ENCODE data around the gene SPSB3.

Gene SPSB3

GRCh38 chr16:1786242-1787055 is 4.1 kb upstream of the SPSB3 start:
- H3K27me3 ChIP-seq (ENCODE audit: insufficient read depth, poor library complexity, severe bottlenecking), result no peaks in the 10 kb centered on the region
- peaks cover 37% of the 10 kb centered on the region for H3K36me3 ChIP-seq (ENCODE audit: low read depth)
- H3K9me3 ChIP-seq (ENCODE audit: severe bottlenecking), result no peaks in the 10 kb centered on the region
- H3K4me1 ChIP-seq (ENCODE audit: insufficient read depth, poor library complexity, severe bottlenecking), result peaks cover 6% of the 10 kb centered on the region
- DNase-seq (ENCODE audit: low spot score) (no peak), ATAC-seq (ENCODE audit: low read depth) (no peak)
- TF ChIP-seq CTCF (IDR thresholded peaks at IDR 0.05; ENCODE audit: poor library complexity, severe bottlenecking), result no peak
- H3K4me3 ChIP-seq (ENCODE audit: severe bottlenecking), result no peak overlapping the region
- no peak overlapping the region for H3K27ac ChIP-seq (ENCODE audit: poor library complexity, severe bottlenecking)

GRCh38 chr16:1785846-1786170 is 3.4 kb upstream of the SPSB3 start:
- peaks cover 40% of the 10 kb centered on the region for H3K36me3 ChIP-seq (ENCODE audit: low read depth)

GRCh38 chr16:1784977-1785845 is 2.8 kb upstream of the SPSB3 start:
- TF ChIP-seq CTCF (IDR thresholded peaks at IDR 0.05; ENCODE audit: poor library complexity, severe bottlenecking), result no peak
- DNase-seq (ENCODE audit: low spot score), result no peak
- peaks cover 45% of the 10 kb centered on the region for H3K36me3 ChIP-seq (ENCODE audit: low read depth)

More at GRCh38 chr16:1785846-1786170, 3.4 kb upstream of the SPSB3 start:
- no peak overlapping the region for H3K27ac ChIP-seq (ENCODE audit: poor library complexity, severe bottlenecking)
- H3K4me3 ChIP-seq (ENCODE audit: severe bottlenecking), result no peak overlapping the region
- no peaks in the 10 kb centered on the region for H3K9me3 ChIP-seq (ENCODE audit: severe bottlenecking)
- no peaks in the 10 kb centered on the region for H3K27me3 ChIP-seq (ENCODE audit: insufficient read depth, poor library complexity, severe bottlenecking)
- ATAC-seq (ENCODE audit: low read depth) (no peak), DNase-seq (ENCODE audit: low spot score) (no peak)
- no peak for TF ChIP-seq CTCF (IDR thresholded peaks at IDR 0.05; ENCODE audit: poor library complexity, severe bottlenecking)
- H3K4me1 ChIP-seq (ENCODE audit: insufficient read depth, poor library complexity, severe bottlenecking), result peaks cover 6% of the 10 kb centered on the region

GRCh38 chr16:1781758-1782407 is 488 bp downstream of the SPSB3 start:
- Histone ChIP-seq H3K4me1 (ENCODE audit: insufficient read depth, poor library complexity, severe bottlenecking) (peaks cover 6% of the 10 kb centered on the region), H3K27me3 (ENCODE audit: insufficient read depth, poor library complexity, severe bottlenecking) (no peaks in the 10 kb centered on the region), H3K9me3 (ENCODE audit: severe bottlenecking) (no peaks in the 10 kb centered on the region), H3K36me3 (ENCODE audit: low read depth) (peaks cover 22% of the 10 kb centered on the region), H3K4me3 (ENCODE audit: severe bottlenecking) (peak overlapping the region; percentile 95), H3K27ac (ENCODE audit: poor library complexity, severe bottlenecking) (peak overlapping the region; percentile 45)
- no peak; the same call in 1 of the 3 replicates for ATAC-seq (ENCODE audit: low read depth)
- no peak for DNase-seq (ENCODE audit: low spot score)
- TF ChIP-seq CTCF (IDR thresholded peaks at IDR 0.05; ENCODE audit: poor library complexity, severe bottlenecking), result no peak

More at GRCh38 chr16:1784977-1785845, 2.8 kb upstream of the SPSB3 start:
- no peak overlapping the region for H3K4me3 ChIP-seq (ENCODE audit: severe bottlenecking)
- no peak overlapping the region for H3K27ac ChIP-seq (ENCODE audit: poor library complexity, severe bottlenecking)
- no peak for ATAC-seq (ENCODE audit: low read depth)
- H3K4me1 ChIP-seq (ENCODE audit: insufficient read depth, poor library complexity, severe bottlenecking), result peaks cover 6% of the 10 kb centered on the region
- no peaks in the 10 kb centered on the region for H3K27me3 ChIP-seq (ENCODE audit: insufficient read depth, poor library complexity, severe bottlenecking)
- no peaks in the 10 kb centered on the region for H3K9me3 ChIP-seq (ENCODE audit: severe bottlenecking)

Measured in RWPE2 (cell line).